Measurements from ENCODE around the gene PARP8.

DNA sequence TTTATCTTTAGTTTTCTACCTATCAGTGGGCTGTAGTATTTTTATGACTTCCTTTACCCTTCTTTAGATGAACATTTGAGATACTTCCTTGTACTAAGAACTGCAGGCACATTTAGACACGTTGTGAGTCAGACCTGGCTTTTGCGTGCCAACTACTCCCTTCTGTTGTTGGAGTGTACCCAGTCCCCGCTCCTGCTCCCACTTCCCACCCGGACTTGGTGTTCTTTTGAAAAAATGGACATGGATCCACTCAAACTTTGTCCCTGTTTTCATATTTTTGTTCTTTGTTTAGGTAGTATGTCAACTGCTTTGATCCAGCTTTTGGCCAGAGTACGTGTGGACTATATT, 60.7 kb downstream of the PARP8 start:
- TF ChIP-seq POLR2A (IDR thresholded peaks at IDR 0.05) = no peak
- TF ChIP-seq, protein P1, sequence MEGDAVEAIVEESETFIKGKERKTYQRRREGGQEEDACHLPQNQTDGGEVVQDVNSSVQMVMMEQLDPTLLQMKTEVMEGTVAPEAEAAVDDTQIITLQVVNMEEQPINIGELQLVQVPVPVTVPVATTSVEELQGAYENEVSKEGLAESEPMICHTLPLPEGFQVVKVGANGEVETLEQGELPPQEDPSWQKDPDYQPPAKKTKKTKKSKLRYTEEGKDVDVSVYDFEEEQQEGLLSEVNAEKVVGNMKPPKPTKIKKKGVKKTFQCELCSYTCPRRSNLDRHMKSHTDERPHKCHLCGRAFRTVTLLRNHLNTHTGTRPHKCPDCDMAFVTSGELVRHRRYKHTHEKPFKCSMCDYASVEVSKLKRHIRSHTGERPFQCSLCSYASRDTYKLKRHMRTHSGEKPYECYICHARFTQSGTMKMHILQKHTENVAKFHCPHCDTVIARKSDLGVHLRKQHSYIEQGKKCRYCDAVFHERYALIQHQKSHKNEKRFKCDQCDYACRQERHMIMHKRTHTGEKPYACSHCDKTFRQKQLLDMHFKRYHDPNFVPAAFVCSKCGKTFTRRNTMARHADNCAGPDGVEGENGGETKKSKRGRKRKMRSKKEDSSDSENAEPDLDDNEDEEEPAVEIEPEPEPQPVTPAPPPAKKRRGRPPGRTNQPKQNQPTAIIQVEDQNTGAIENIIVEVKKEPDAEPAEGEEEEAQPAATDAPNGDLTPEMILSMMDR (IDR thresholded peaks at IDR 0.05) = no peak
